IPS-11a (cell line): ENCODE data around the gene TMUB2.
"Not testable (repeated sequence)": the region's sequence is repeated elsewhere in the genome, so short reads cannot be mapped to it uniquely, and the experiment has no call there.

Experiments
- H3K4me3 ChIP-seq: one replicate; pipeline ENCODE4 v1.5.1; 2013; ENCODE audit warnings: low read depth, low read length, control low read depth

TMUB2 gene

GRCh38 chr17:44218344-44219107 lies 31.8 kb downstream of the TMUB2 start:
- peak overlapping the region; percentile 75 for H3K4me3 ChIP-seq

- H3K4me3 ChIP-seq: peak overlapping the region; percentile 75
Measured at GRCh38 chr17:44219108-44219615, 32.4 kb downstream of the TMUB2 start.

GRCh38 chr17:44219616-44220212 lies 32.9 kb downstream of the TMUB2 start, which contains the start of gene UBTF:
Gene UBTF, minus strand, starts transcription at chr17:44219675. Its CDS starts 1,446 bp downstream, at chr17:44218229.
- peak within 1 kb of the TSS; percentile 80 for H3K4me3 ChIP-seq

GRCh38 chr17:44220213-44221083 lies 33.7 kb downstream of the TMUB2 start:
- H3K4me3 ChIP-seq: peak overlapping the region; percentile 80

- peak overlapping the region; percentile 67 for H3K4me3 ChIP-seq
Measured at GRCh38 chr17:44221084-44221861, 34.5 kb downstream of the TMUB2 start.

GRCh38 chr17:44221862-44222111 lies 35.0 kb downstream of the TMUB2 start:
- H3K4me3 ChIP-seq: peak overlapping the region; percentile 67

GRCh38 chr17:44222112-44222869 lies 35.5 kb downstream of the TMUB2 start:
- H3K4me3 ChIP-seq: peak overlapping the region; percentile 67

GRCh38 chr17:44223541-44224071 lies 36.8 kb downstream of the TMUB2 start:
- no peak overlapping the region for H3K4me3 ChIP-seq

GRCh38 chr17:44229090-44229489 lies 42.3 kb downstream of the TMUB2 start:
- no peak overlapping the region for H3K4me3 ChIP-seq

GRCh38 chr17:44230140-44230539 lies 43.4 kb downstream of the TMUB2 start:
- no peak overlapping the region for H3K4me3 ChIP-seq

GRCh38 chr17:44232061-44232460 lies 45.3 kb downstream of the TMUB2 start:
- no peak overlapping the region for H3K4me3 ChIP-seq

- H3K4me3 ChIP-seq: no peak overlapping the region
Measured at GRCh38 chr17:44233582-44233981, 46.8 kb downstream of the TMUB2 start.

- no peak overlapping the region for H3K4me3 ChIP-seq
Measured at GRCh38 chr17:44235583-44235936, 48.8 kb downstream of the TMUB2 start.

GRCh38 chr17:44236444-44236991 lies 49.7 kb downstream of the TMUB2 start:
- no peak overlapping the region for H3K4me3 ChIP-seq

GRCh38 chr17:44237886-44238285 lies 51.1 kb downstream of the TMUB2 start:
- not testable (repeated sequence) for H3K4me3 ChIP-seq

- H3K4me3 ChIP-seq: no peak overlapping the region
Measured at GRCh38 chr17:44241106-44241624, 54.4 kb downstream of the TMUB2 start.
